Activated CD4-positive, alpha-beta T cell treated with anti-CD3 and anti-CD28 coated beads for 1 hour (primary cell): Measurements from ENCODE around the gene UBASH3A.
"Not testable (repeated sequence)": the region's sequence is repeated elsewhere in the genome, so short reads cannot be mapped to it uniquely, and the experiment has no call there.

Experiments used
- DNase-seq: peaks from one replicate; pipeline ENCODE4 v3.0.0-alpha.2; 2020

UBASH3A gene

GRCh38 chr21:42453224-42453985, 49.7 kb downstream of the UBASH3A start:
- DNase-seq: no peak

GRCh38 chr21:42453986-42454570, 50.4 kb downstream of the UBASH3A start:
- DNase-seq: no peak

DNA sequence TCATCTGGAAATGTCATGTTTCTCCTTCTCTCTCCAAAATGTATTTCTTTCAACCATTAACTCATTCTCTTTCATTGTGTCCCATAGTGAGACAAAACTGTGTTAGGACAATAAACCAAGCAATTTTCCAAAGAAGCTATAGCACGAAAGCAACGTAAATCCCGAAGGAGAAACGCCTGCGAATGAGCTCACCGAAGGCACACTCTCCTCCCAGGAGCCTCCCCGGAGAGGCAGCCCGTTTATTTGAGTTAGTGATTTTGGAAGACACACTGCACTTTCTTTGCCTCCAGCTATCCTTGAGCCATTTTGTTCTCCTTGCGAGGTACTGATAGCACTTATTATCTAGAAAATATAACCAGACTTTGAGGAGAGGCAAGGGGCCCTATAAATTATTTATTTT, 51.1 kb downstream of the UBASH3A start:
- DNase-seq: no peak

DNA sequence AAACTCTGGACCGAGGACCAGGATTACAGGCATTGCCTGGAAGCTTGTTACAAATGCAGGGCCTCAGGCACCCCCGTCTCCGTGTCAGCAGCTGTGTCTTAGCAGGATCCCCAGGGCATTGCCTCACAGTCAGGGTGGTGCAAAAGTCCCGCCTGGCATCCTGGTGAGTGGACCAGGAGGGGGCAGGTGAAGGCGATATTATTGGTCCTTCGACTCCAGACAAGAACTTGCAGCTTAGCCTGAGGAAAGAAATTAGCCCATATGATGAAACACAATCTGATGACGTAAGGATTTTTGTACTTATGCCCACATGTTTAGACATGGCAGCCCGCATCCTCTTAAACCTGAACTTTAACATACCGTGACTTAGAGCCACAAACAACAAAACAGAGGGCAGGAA, 51.5 kb downstream of the UBASH3A start:
- no peak for DNase-seq

GRCh38 chr21:42455754-42456440, 52.2 kb downstream of the UBASH3A start:
- DNase-seq: no peak

DNA sequence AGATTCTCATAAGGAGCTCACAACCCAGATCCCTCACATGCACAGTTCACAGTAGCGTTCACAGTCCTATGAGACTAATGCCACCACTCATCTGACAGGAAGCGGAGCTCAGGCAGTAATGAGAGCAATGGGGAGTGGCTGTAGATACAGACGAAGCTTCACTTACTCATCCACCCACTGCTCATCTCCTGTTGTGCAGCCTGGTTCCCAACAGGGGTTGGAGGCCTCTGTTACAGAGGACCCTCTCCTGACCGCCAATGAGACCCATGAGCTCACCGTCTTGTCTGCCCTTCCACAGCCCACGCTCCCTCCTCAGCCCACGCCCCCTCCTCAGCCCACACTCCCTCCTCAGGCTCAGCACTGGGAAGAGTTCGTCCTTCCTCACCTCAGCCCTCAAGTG, 52.8 kb downstream of the UBASH3A start:
- DNase-seq: peak; percentile 19

GRCh38 chr21:42459082-42459460, 55.4 kb downstream of the UBASH3A start:
- DNase-seq: no peak

GRCh38 chr21:42459546-42460215, 56.0 kb downstream of the UBASH3A start:
- DNase-seq: no peak

DNA sequence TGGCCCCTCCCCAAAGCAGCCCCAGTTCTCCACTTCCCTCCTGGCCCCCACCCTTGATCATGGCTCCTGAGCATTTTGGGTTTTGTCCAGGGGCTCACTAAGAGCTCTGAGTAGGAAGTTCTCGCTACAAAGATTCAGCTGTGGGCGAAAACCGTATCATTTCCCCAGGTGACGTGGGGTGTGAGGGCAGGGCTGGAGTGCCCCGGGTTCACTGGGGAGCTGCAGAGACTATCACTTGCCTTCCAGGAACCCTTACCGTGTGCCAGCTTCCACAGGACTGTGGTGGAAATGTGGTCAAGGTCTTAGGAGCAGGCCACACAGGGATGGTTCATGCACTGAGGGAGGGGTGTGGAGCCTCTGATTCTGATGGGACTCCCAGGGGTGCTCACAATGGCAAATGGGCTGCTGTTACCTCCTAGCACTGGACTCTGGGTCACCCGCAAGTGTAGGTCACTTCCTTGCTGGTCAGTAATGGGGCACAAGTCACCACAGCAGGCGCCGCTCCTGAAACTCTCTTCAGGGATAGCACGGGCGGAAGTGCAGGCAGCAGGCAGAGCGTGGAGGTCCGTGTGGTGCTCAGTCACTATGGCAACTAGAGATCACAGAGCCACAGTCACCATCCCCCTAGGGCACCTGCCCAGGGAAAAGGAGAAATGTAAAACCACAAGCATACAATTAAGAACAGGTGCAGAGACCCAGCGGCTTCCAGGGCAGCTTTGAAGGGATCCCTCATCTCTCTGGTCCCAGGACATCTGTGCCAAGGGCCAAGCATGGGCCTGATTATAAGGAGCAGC, 56.9 kb downstream of the UBASH3A start:
- DNase-seq: peak; percentile 35

- DNase-seq: no peak
These were observed 57.5 kb downstream of the UBASH3A start for GRCh38 chr21:42461185-42461520.

DNA sequence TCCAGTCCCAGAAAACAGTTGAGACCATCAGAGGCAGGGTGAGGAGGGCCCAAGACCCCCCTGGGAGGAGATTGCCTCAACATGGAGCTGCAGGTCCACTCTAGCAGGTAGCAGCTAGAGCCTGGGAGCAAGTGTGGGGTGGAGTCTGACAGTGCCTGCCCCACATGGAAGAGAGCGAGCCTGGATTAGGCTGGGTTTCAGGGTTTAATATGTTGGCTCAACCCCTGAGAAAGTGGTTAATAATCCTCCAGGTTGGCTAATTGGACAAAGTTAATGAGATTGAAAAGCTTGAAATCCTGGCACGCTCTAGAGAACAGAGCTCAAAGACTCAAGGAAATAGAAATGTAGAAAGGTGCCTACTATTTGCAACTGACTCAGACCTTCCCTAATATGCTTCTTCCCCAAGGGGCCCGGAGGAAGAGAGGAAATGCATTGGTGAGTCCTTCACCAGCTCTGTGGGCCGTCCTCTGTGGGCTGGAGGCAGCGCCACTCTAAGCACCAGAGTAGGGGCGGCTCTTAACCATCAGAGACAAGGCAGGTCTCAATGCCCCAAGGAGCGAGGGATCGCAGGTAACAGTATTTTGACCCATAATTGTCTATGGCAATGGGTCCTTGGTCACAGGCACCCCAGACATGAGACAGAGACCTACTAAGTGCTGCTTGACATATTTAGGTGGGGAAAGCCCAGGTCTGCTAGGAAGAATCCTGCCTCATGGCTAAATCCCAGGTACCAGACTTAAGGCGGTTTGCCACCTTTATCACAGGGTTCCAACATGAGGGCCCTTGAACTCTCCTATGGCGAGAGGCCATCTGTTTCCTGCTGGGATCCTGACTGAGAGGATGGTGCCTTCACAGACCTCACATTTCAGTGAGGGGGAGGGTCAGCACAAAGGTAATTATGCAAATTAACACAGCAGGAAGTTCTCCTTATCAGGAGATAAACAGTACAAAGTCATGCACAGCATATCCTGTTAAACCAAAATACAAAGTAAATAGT, 58.5 kb downstream of the UBASH3A start:
- DNase-seq: no peak

GRCh38 chr21:42463861-42464515, 60.3 kb downstream of the UBASH3A start:
- peak; percentile 43 for DNase-seq

GRCh38 chr21:42465008-42465802, 61.5 kb downstream of the UBASH3A start:
- DNase-seq: no peak

DNA sequence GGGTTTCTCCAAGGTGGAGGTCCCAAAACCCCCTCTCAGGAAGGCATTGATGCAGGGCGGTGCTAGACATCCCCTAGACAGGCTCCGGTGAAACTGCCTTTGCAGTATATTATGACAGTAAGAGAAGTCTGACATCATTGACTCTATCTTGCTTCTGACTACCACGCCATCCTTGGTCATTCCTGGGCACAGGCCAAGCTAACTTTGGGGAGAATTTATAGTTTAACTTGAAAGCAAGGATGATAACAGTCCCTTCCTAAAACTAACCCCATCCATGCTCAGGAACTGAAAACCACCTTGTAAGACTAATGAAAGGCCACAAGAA, 62.1 kb downstream of the UBASH3A start:
- DNase-seq: no peak

- DNase-seq: no peak
These were observed 63.0 kb downstream of the UBASH3A start for GRCh38 chr21:42466700-42467099.

DNA sequence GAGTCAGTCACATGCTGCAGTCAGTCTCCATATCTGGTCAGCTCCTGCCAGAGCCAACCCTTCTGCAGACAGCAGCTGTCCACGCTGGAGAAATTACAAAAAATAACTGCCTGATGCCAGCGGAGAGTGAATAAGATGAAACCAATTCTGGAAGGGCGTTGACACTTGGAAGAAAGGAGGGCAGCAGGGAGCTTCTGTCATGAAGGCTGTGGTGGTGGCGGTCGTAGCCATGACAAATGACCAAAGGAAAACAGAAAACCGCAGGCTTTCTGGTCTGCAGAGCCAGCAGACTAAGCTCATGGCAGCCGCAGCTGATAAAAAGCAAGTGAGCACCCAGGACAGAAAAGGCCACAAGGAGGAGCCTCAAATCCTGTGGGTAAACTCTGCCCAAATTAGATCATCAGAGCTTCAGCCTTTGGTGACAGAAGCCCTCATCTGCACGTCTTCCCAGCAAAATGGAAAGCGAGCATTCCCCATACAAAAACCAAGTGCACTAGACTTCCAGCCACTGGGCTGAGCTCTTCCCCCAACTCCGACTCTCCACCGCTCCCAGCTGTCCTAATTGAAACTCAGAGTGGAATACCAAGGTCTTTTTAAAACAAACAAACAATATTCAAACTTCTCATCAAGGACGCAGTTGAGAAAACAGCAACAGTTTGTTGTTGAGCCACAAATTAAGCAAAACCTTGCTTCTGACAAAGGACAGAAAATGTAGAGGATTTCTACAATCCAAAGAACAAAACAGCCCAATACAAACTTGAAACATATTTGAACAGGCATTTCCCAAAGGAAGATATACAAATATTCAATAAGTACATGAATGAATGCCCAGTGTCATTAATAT, 63.7 kb downstream of the UBASH3A start:
- no peak for DNase-seq

DNA sequence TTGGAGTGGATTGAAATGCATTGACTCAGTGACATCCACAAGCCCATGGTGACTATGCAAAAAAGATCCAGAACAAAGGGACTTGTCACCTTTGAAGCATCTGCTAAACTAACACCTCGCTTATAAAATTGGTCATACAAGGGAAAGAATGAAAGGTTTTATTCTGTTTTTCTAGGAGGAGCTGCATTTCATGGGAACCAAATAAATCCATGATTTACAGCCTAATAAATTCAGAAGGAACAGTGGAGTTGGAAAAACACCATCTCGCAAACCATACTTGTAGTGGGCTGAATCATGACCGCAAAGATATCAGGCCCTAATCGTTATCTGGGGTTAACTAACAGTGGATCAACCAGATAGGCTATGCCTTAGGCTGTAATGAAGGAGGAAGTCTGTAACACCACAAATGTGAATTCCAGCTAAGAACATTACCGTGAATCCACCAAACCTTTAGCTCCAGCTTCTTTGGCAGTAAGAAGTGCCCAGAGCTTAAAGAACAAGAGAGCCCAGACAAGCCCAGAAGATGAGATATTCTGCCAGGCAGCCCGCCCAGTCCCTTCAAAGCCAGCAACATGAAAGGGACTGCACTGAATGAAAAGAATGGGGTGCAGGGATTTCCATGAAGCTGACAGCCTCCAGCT, 64.9 kb downstream of the UBASH3A start:
- no peak for DNase-seq

- no peak for DNase-seq
These were observed 65.6 kb downstream of the UBASH3A start for GRCh38 chr21:42469272-42469671.

DNA sequence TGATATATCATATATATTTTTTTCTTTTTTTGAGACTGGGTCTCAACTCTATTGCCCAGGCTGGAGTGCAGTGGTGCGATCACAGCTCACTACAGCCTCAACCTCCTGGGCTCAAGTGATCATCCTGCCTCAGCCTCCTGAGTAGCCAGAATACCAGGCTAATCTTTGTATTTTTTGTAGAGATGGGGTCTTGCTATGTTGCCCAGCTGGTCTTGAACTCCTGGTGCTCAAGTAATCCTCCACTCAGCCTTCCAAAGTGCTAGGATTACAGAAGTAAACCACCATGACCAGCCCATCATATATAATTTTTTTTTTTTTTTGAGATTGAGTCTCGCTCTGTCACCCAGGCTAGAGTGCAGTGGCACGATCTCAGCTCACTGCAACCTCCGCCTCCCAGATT, 66.0 kb downstream of the UBASH3A start:
- not testable (repeated sequence) for DNase-seq
